Gastroesophageal sphincter (tissue), 3 donors: ENCODE data around the gene MUC6.

ENCODE experiments used
- CTCF ChIP-seq, 4 experiments: fragments of 200-600 bp in 2 of 4; fragments of 450-650 bp in 2 of 4; sonication (generic) in 1 of 4; IDR thresholded peaks; one replicate each; pipeline ENCODE4 v1.5.1; 2017 to 2019; ENCODE audit warnings: antibody characterized with exemption in 4 of 4, mild to moderate bottlenecking in 2 of 4, moderate library complexity in 2 of 4
- POLR2A ChIP-seq, 2 donors: fragments of 450-650 bp; IDR thresholded peaks; one replicate each; pipeline ENCODE4 v1.6.1; 2017; ENCODE audit warnings: antibody characterized with exemption in 2 of 2, mild to moderate bottlenecking in 2 of 2, moderate library complexity in 1 of 2
- POLR2AphosphoS5 ChIP-seq: sonication (generic); formaldehyde crosslinking; IDR thresholded peaks from one replicate; pipeline ENCODE4 v1.6.1; 2017; ENCODE audit warnings: antibody characterized with exemption

GRCh38 chr11:1017269-1018005 is 19.1 kb downstream of the MUC6 start:
- TF ChIP-seq POLR2AphosphoS5 (no peak), CTCF (IDR thresholded peaks at IDR 0.05) (no peak), POLR2A (IDR thresholded peaks at IDR 0.05) (no peak)
